ENCODE measurements around the gene THRA.

THRA gene

GRCh38 chr17:40062329-40063186 lies at the start of gene THRA:
TSS of gene THRA (plus strand) at chr17:40062965. CDS start at chr17:40074489, 11,524 bp downstream.
- DNase-seq, result peak; percentile 34

- no peak for DNase-seq
Observed at GRCh38 chr17:40014375-40014980, 48.3 kb upstream of the THRA start.

- no peak for DNase-seq
Observed at GRCh38 chr17:40015005-40015997, 47.5 kb upstream of the THRA start, which contains the start of gene CSF3. TSS of gene CSF3 (plus strand) at chr17:40015440. CDS start at chr17:40015475, 35 bp downstream.

- DNase-seq, result no peak
Observed at GRCh38 chr17:40015998-40016985, 46.5 kb upstream of the THRA start.

GRCh38 chr17:40017422-40018080 lies 45.2 kb upstream of the THRA start:
- no peak for DNase-seq

GRCh38 chr17:40018211-40019121 lies 44.3 kb upstream of the THRA start:
- DNase-seq, result no peak

GRCh38 chr17:40019140-40019991 lies 43.4 kb upstream of the THRA start:
- peak; percentile 1 for DNase-seq

- DNase-seq, result peak; percentile 1
Observed at GRCh38 chr17:40020146-40020545, 42.6 kb upstream of the THRA start.

GRCh38 chr17:40021451-40021971 lies 41.3 kb upstream of the THRA start:
- peak; percentile 87 for DNase-seq

- DNase-seq, result no peak
Observed at GRCh38 chr17:40022497-40022896, 40.3 kb upstream of the THRA start.

GRCh38 chr17:40022961-40023541 lies 39.7 kb upstream of the THRA start:
- DNase-seq, result no peak

GRCh38 chr17:40023590-40024292 lies 39.0 kb upstream of the THRA start:
- no peak for DNase-seq

- DNase-seq, result peak; percentile 1
Observed at GRCh38 chr17:40024901-40025300, 37.9 kb upstream of the THRA start.

- DNase-seq, result peak; percentile 0
Observed at GRCh38 chr17:40025559-40025958, 37.2 kb upstream of the THRA start.

GRCh38 chr17:40025991-40026815 lies 36.6 kb upstream of the THRA start:
- peak; percentile 4 for DNase-seq

GRCh38 chr17:40026816-40027613 lies 35.8 kb upstream of the THRA start:
- DNase-seq, result peak; percentile 64
